ENCODE measurements around the gene C16orf82. TPM values are rescaled to one million over a fixed set of nuclear protein-coding genes. Genes with fewer than 3 reads are reported as not detected.

The C16orf82 gene
- under 0.01 TPM for total RNA-seq

- no peak for DNase-seq (ENCODE audit: low read depth in 2 of 3, low spot score in 2 of 3)
These were observed at the start of gene C16orf82 for GRCh38 chr16:27066668-27067537. Gene C16orf82, plus strand, starts transcription at chr16:27066927.

GRCh38 chr16:27020031-27020430 lies 46.7 kb upstream of the C16orf82 start:
- DNase-seq (ENCODE audit: low read depth in 2 of 3, low spot score in 2 of 3), result no peak

GRCh38 chr16:27024010-27024409 lies 42.7 kb upstream of the C16orf82 start:
- DNase-seq (ENCODE audit: low read depth in 2 of 3, low spot score in 2 of 3), result no peak

- DNase-seq (ENCODE audit: low read depth in 2 of 3, low spot score in 2 of 3), result no peak
These were observed 41.1 kb upstream of the C16orf82 start for GRCh38 chr16:27025581-27025980.

DNA sequence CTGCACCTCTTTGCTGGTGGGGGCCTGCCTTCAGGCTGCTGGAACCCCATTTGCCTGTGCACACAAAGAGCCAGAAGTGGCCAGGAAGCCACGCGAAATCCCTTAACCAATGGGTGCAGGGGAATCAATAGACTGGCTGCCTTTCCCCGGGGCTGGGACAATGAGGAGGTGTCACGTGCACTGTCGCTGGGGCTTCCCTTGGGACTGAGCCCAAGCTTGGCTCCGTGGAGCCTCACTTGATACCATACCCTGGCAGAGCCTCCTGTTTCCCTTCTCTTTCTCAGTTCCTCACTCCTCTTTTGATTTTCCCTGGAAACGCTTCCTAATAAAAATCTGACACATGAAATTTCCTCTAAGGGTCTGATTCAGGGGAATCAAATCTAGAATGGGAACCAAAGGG lies 38.8 kb upstream of the C16orf82 start:
- DNase-seq (ENCODE audit: low read depth in 2 of 3, low spot score in 2 of 3), result no peak

DNA sequence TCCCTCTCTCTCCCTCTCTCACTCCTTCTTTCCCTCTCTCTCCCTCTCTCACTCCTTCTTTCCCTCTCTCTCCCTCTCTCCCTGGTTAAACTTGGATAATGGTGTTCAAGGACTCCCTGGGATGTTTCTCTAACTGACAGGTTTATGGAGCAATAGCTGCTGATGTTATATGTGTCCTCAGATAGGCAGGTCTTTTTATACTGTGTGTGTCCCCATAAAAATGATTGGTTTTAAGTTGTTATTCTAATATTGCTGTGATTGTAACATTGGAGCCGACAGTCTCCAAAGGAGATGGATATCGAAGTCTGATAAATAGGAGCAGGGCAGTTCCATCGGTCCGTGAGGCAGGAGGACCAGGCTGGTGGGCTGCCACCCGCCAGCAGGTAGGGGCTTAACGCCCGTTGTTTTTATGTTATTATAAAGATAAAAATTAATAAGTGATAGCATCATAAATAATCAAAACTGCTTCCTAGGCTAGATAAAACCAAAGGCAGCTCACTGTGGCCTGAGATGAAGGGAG lies 38.1 kb upstream of the C16orf82 start:
- no peak for DNase-seq (ENCODE audit: low read depth in 2 of 3, low spot score in 2 of 3)

GRCh38 chr16:27029525-27029924 lies 37.2 kb upstream of the C16orf82 start:
- DNase-seq (ENCODE audit: low read depth in 2 of 3, low spot score in 2 of 3), result no peak

DNA sequence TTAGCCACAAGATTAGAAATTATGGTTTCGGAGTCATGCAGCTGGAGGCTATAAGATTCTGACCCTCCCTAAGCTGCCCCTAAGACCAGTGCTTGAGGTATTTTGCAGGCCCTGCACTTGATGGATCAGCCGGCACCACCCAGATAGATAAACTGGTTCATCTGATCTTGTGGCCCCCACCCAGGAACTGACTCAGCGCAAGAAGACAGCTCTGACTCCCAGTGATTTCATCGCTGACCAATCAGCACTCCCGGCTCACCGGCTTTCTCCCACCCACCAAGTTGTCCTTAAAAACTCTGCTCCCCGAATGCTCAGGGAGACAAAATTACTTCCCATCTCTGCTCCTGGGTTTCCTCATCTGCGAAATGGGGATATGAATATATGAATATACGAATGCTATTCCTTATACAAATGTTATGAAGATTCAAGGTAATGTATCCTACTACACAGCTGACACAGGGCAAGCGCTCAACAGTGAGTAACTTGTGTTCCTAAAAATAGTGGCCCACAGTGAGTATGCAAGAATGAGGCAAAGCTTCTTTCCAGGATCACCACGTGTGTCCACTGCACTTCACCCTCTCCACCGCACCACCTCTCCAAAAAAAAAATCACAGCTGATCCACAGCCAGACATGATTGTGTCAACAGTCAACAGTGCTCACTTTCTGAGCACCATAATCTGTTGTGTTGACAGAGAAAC lies 33.3 kb upstream of the C16orf82 start:
- DNase-seq (ENCODE audit: low read depth in 2 of 3, low spot score in 2 of 3), result no peak

- no peak for DNase-seq (ENCODE audit: low read depth in 2 of 3, low spot score in 2 of 3)
These were observed 26.0 kb upstream of the C16orf82 start for GRCh38 chr16:27040732-27041131.

DNA sequence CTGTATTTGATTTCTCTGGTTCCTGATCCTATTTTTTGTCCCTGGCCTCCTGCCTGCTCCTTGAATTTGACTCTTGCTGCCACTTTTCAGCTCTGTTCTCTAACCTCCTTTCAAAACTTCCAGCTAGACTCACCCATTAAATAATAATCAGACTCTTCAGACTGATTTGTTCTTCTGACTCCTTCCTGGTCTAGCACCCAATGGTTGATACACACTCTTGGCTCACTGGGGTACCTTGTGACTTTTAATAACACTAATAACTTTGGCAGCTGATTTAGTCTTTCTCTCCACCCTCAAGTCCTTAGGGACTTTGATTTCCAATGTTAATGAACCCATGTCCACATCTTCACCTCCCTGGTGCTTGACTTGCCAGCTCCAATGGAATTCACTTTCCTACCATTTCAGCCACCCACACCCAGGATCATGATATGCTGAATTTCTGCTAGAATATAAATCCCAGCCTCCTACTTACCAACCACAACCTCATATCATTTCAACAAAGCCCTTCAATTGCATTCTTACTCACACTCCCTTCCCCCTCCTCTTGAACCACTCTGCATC lies 19.7 kb upstream of the C16orf82 start:
- DNase-seq (ENCODE audit: low read depth in 2 of 3, low spot score in 2 of 3), result no peak

DNA sequence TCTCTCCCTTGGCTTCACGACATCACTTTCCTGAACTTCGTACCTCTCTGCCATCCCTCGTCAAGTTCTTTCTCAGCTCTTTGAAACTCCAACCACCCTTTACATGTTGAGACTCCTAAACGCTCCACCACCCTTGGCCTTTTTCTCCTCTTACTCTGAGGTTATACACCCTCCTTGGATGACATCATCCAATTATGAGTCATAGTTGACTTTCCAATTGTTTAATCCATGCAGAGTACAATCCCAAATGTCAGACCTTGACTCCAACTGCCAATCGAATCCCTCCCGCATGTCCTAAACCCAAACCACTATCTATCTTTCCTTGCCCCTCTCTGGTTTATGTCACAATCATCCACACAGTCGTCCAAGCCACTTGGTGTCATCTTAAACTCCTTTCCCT lies 18.4 kb upstream of the C16orf82 start:
- no peak for DNase-seq (ENCODE audit: low read depth in 2 of 3, low spot score in 2 of 3)

GRCh38 chr16:27049117-27049516 lies 17.6 kb upstream of the C16orf82 start:
- DNase-seq (ENCODE audit: low read depth in 2 of 3, low spot score in 2 of 3), result no peak

- no peak for DNase-seq (ENCODE audit: low read depth in 2 of 3, low spot score in 2 of 3)
These were observed 14.7 kb upstream of the C16orf82 start for GRCh38 chr16:27052007-27052406.

GRCh38 chr16:27053996-27054395 lies 12.7 kb upstream of the C16orf82 start:
- no peak for DNase-seq (ENCODE audit: low read depth in 2 of 3, low spot score in 2 of 3)

GRCh38 chr16:27058299-27058698 lies 8.4 kb upstream of the C16orf82 start:
- no peak for DNase-seq (ENCODE audit: low read depth in 2 of 3, low spot score in 2 of 3)

DNA sequence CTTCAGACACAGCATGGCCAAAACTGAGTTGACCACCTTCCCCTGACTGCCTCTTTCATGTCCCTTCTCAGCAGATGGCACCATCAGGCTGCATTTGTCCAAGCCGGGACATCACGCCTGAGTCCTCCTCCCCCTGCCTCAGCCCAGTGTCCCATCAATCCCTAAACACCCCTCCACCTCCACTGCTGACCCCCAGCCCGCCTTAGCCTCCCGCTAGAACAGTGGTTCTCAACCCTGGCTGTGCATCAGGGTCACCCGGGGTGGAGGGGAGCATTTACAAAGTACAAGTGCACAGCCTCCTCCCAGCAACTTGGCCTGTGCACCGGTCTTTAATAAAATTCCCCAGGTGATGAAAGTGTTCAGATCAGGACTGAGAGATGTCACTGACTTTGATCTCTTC lies 4.0 kb downstream of the C16orf82 start:
- DNase-seq (ENCODE audit: low read depth in 2 of 3, low spot score in 2 of 3), result no peak

- no peak for DNase-seq (ENCODE audit: low read depth in 2 of 3, low spot score in 2 of 3)
These were observed 7.0 kb downstream of the C16orf82 start for GRCh38 chr16:27073733-27074132.

GRCh38 chr16:27080895-27081294 lies 14.2 kb downstream of the C16orf82 start:
- no peak for DNase-seq (ENCODE audit: low read depth in 2 of 3, low spot score in 2 of 3)

DNA sequence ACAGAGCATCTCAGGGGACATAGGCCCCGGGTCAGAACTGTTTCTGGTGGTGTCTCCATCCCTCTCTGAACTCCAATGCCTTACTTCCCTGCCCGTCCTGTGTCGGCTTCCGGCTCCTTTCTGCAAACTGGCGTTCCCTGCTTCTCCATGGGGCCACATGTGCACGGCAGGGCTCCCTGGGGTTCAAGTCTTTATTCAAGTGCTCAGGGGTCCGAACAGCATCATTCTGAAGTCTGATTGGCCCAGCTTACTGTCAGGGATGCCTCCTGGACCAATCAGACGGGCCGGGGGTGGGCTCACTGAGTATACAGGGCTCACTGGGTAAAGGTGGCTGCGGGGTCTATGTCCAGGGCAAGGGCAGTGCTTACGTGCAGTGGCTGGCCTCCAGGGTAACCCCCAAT lies 17.1 kb downstream of the C16orf82 start:
- DNase-seq (ENCODE audit: low read depth in 2 of 3, low spot score in 2 of 3), result no peak

DNA sequence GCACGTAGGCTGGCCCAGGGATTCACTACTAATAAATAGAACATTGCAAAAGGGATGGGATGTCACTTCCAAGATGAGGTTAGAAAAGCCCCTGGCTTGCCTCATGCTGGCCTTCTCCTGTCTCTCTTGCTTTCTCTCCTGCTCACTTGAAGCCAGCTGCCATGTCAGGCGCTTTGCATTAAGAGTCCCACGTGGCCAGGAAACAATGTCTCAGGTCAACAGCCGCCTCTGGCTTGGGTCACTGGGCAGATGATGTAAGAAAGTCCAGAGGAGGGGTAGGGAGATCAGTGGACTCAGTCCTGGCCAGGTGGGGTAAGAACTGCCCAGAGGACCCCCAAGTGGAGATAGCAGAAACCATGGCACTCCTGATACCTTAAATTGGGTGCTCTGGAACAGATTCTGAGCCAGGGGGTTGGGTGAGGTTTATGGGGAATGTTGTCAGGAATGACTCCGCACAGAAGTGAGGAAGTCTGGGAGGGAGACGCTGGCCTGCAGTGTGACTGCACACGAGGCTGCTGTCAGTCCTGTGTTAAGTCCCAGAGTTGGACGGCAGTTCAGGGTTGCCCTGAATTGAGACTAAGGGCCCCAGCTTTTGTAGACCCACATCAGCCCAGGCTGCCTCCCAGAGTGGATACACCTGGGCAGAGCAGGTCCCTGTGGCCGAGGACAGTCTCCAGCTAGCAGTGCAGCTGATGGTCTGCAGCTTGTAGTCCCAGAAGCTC lies 17.7 kb downstream of the C16orf82 start:
- no peak for DNase-seq (ENCODE audit: low read depth in 2 of 3, low spot score in 2 of 3)

GRCh38 chr16:27085182-27085581 lies 18.5 kb downstream of the C16orf82 start:
- no peak for DNase-seq (ENCODE audit: low read depth in 2 of 3, low spot score in 2 of 3)

All from hematopoietic multipotent progenitor cell (in vitro differentiated cells).